Stimulated activated CD4-positive, alpha-beta T cell treated with anti-CD3 and anti-CD28 coated beads, Interleukin-1b, Interleukin-23, amount 100 ng/mL, for 24 hours (primary cell): ENCODE measurements around the gene KMT2C.

Experiments
- DNase-seq, 4 experiments: peaks; one replicate each; pipeline ENCODE4 v3.0.0-alpha.2; 2020; ENCODE audit warnings: low read depth in 4 of 4, low spot score in 1 of 4

Gene KMT2C

GRCh38 chr7:152115021-152115718 lies 320.6 kb downstream of the KMT2C start:
- no peak for DNase-seq

GRCh38 chr7:152112829-152113228 lies 323.0 kb downstream of the KMT2C start:
- DNase-seq, result no peak

GRCh38 chr7:152108359-152108758 lies 327.4 kb downstream of the KMT2C start:
- no peak for DNase-seq

GRCh38 chr7:152107945-152108344 lies 327.9 kb downstream of the KMT2C start:
- DNase-seq, result no peak

GRCh38 chr7:152106990-152107389 lies 328.8 kb downstream of the KMT2C start:
- DNase-seq, result no peak

GRCh38 chr7:152105205-152105604 lies 330.6 kb downstream of the KMT2C start:
- no peak for DNase-seq

- DNase-seq, result no peak
Measured at GRCh38 chr7:152103691-152104090, 332.1 kb downstream of the KMT2C start.

GRCh38 chr7:152103066-152103465 lies 332.7 kb downstream of the KMT2C start:
- DNase-seq, result no peak

GRCh38 chr7:152097330-152097729 lies 338.5 kb downstream of the KMT2C start:
- no peak for DNase-seq

GRCh38 chr7:152095771-152096170 lies 340.0 kb downstream of the KMT2C start:
- no peak for DNase-seq

GRCh38 chr7:152093717-152094116 lies 342.1 kb downstream of the KMT2C start:
- no peak for DNase-seq

- DNase-seq, result no peak
Measured at GRCh38 chr7:152090747-152091146, 345.1 kb downstream of the KMT2C start.

GRCh38 chr7:152089183-152089582 lies 346.6 kb downstream of the KMT2C start:
- DNase-seq, result no peak

- DNase-seq, result no peak
Measured at GRCh38 chr7:152086513-152086912, 349.3 kb downstream of the KMT2C start.

GRCh38 chr7:152085131-152085530 lies 350.7 kb downstream of the KMT2C start:
- no peak for DNase-seq
